Muscle layer of duodenum (tissue), 2 donors: Measurements from ENCODE around the gene PRMT9.

ENCODE experiments used
- H3K27ac ChIP-seq: one replicate; pipeline ENCODE4 v1.7.0; 2013; ENCODE audit warnings: mild to moderate bottlenecking, low read length
- H3K27me3 ChIP-seq: one replicate; pipeline ENCODE4 v1.7.0; 2013; ENCODE audit warnings: low read depth, mild to moderate bottlenecking, control low read depth, low read length
- H3K36me3 ChIP-seq, 2 donors: one replicate each; pipeline ENCODE4 v1.7.0; 2013; ENCODE audit warnings: low read length in 2 of 2, control low read depth in 1 of 2, mild to moderate bottlenecking in 1 of 2; ENCODE audit not compliant: insufficient read depth in 2 of 2, control insufficient read depth in 1 of 2
- H3K4me1 ChIP-seq, 2 donors: one replicate each; pipeline ENCODE4 v1.7.0; 2013; ENCODE audit warnings: low read length in 2 of 2, mild to moderate bottlenecking in 2 of 2, control low read depth in 1 of 2, moderate library complexity in 1 of 2; ENCODE audit not compliant: insufficient read depth in 2 of 2, control insufficient read depth in 1 of 2
- H3K4me3 ChIP-seq, 2 donors: one replicate each; pipeline ENCODE4 v1.7.0; 2013; ENCODE audit warnings: low read length in 2 of 2, low read depth in 1 of 2, mild to moderate bottlenecking in 1 of 2
- H3K9me3 ChIP-seq, 2 donors: one replicate each; pipeline ENCODE4 v1.7.0; 2013; ENCODE audit warnings: low read length in 2 of 2, control low read depth in 1 of 2, mild to moderate bottlenecking in 1 of 2; ENCODE audit not compliant: control insufficient read depth in 1 of 2
- donor health status: healthy.

The PRMT9 gene

GRCh38 chr4:147617173-147617840 is 66.7 kb downstream of the PRMT9 start, which contains the start of gene TMEM184C:
TSS of gene TMEM184C (plus strand) at chr4:147617397. CDS start at chr4:147617957, 560 bp downstream.
- no peaks in the 10 kb centered on the region for H3K9me3 ChIP-seq
- peak within 1 kb of the TSS; percentile 89 to 95 for H3K4me3 ChIP-seq
- peaks cover 19 to 42% of the 10 kb centered on the region in 2 donors for H3K4me1 ChIP-seq
- no peaks in the 10 kb centered on the region for H3K36me3 ChIP-seq
- peak within 1 kb of the TSS; percentile 81 for H3K27ac ChIP-seq
- no peaks in the 10 kb centered on the region for H3K27me3 ChIP-seq

- peak overlapping the region; percentile 89 to 95 for H3K4me3 ChIP-seq
- no peak overlapping the region for H3K27ac ChIP-seq
- H3K9me3 ChIP-seq, result no peaks in the 10 kb centered on the region
- peaks cover 19 to 42% of the 10 kb centered on the region in 2 donors for H3K4me1 ChIP-seq
- no peaks in the 10 kb centered on the region for H3K27me3 ChIP-seq
- H3K36me3 ChIP-seq, result no peaks in the 10 kb centered on the region
Measured at GRCh38 chr4:147616849-147617172, 67.2 kb downstream of the PRMT9 start.

GRCh38 chr4:147610686-147611085 is 73.3 kb downstream of the PRMT9 start:
- Histone ChIP-seq H3K4me1 (no peaks in the 10 kb centered on the region), H3K27me3 (no peaks in the 10 kb centered on the region), H3K4me3 (no peak overlapping the region), H3K27ac (no peak overlapping the region), H3K9me3 (no peaks in the 10 kb centered on the region), H3K36me3 (no peaks in the 10 kb centered on the region)

DNA sequence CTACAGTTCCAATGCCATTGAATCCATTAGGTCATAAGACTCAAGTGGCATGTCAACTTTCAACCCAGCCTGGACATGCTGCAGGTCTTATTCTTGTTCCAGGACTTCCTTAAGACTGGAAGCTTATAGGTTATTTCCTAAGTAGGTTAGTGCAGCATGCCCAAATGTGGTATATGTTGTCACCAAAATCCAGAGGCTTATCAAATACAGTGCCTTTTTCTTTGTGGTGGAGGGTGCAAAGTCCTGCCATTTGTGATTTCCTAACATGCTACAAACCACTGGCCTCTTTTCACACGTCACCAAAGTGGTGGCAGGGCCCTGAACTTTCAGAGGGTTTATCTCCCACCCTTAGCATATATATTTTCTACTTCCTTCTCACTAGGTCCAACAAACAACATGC is 76.5 kb downstream of the PRMT9 start:
- no peaks in the 10 kb centered on the region for H3K9me3 ChIP-seq
- H3K4me3 ChIP-seq, result no peak overlapping the region
- no peak overlapping the region for H3K27ac ChIP-seq
- no peaks in the 10 kb centered on the region for H3K4me1 ChIP-seq
- no peaks in the 10 kb centered on the region for H3K27me3 ChIP-seq
- H3K36me3 ChIP-seq, result no peaks in the 10 kb centered on the region

DNA sequence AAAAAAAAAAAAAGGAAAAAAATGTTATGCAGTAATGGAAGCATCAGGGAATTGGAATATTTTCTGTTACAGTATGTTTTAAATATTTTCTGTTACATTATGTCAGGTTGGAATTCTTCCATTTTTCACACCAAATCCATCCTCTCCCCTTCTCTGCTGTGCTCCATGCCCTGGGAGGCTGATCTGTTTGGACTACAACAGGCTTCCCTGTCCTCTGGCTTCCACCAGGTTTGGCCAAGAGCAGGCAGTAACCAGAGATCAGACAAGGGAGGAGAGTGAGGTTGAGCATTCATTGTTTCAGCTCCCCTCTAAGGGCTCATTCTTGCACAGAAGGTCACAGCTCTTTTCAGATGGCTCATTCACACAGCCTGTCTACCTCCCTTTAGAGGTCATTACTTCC is 78.5 kb downstream of the PRMT9 start:
- no peaks in the 10 kb centered on the region for H3K36me3 ChIP-seq
- H3K27ac ChIP-seq, result no peak overlapping the region
- H3K27me3 ChIP-seq, result no peaks in the 10 kb centered on the region
- no peaks in the 10 kb centered on the region for H3K9me3 ChIP-seq
- H3K4me3 ChIP-seq, result no peak overlapping the region
- no peaks in the 10 kb centered on the region for H3K4me1 ChIP-seq

DNA sequence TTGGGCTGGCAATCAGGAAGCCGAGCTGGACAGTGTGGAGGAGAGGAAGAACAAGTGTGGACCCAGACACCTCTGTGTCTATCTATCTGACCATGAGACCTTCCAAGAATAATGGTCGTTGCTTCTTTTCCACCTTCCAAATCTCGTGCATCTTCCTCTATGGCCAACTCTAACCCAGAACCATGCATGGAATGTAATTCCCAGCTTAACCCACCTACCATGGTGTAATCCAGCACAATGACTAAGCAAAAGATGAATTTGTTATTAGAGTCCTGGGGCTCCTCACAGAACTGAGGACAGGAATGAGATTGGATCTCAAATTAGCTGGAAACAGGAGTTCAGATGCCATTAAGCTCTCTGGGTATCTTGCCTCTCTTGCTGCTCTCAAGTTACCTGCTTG is 84.2 kb downstream of the PRMT9 start:
- Histone ChIP-seq H3K36me3 (no peaks in the 10 kb centered on the region), H3K27me3 (no peaks in the 10 kb centered on the region), H3K27ac (no peak overlapping the region), H3K4me3 (no peak overlapping the region), H3K9me3 (no peaks in the 10 kb centered on the region), H3K4me1 (no peaks in the 10 kb centered on the region)

- Histone ChIP-seq H3K27ac (no peak overlapping the region), H3K4me3 (no peak overlapping the region), H3K36me3 (no peaks in the 10 kb centered on the region), H3K27me3 (no peaks in the 10 kb centered on the region), H3K9me3 (no peaks in the 10 kb centered on the region), H3K4me1 (no peaks in the 10 kb centered on the region)
Measured at GRCh38 chr4:147599206-147599605, 84.8 kb downstream of the PRMT9 start.

DNA sequence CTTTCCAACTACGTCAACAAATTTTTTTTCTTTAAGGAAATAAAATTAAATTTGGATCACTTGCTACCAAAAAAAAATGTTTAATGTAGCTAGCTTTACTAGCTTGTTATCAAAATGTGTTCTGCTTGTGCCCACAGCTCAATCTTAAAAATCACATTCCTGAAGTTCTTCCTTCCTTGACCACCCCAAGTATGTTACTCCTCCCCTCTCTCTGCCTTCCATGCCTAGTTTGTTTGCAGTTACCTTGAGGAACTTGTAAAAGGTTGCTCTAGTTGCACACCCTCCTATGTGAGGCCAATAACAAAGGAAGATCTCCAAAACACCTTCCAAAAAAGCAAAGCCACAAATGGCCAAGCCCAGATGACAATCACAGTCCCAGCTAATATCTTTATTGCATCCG is 86.4 kb downstream of the PRMT9 start:
- Histone ChIP-seq H3K27ac (peak overlapping the region; percentile 8), H3K36me3 (no peaks in the 10 kb centered on the region), H3K9me3 (no peaks in the 10 kb centered on the region), H3K4me3 (no peak overlapping the region), H3K4me1 (no peaks in the 10 kb centered on the region), H3K27me3 (no peaks in the 10 kb centered on the region)

GRCh38 chr4:147596981-147597380 is 87.0 kb downstream of the PRMT9 start:
- Histone ChIP-seq H3K4me1 (no peaks in the 10 kb centered on the region), H3K36me3 (no peaks in the 10 kb centered on the region), H3K4me3 (no peak overlapping the region), H3K9me3 (no peaks in the 10 kb centered on the region), H3K27ac (peak overlapping the region; percentile 20), H3K27me3 (no peaks in the 10 kb centered on the region)

GRCh38 chr4:147596377-147596776 is 87.6 kb downstream of the PRMT9 start:
- H3K4me3 ChIP-seq, result no peak overlapping the region
- peak overlapping the region; percentile 20 for H3K27ac ChIP-seq
- H3K4me1 ChIP-seq, result no peaks in the 10 kb centered on the region
- H3K36me3 ChIP-seq, result no peaks in the 10 kb centered on the region
- H3K27me3 ChIP-seq, result no peaks in the 10 kb centered on the region
- H3K9me3 ChIP-seq, result no peaks in the 10 kb centered on the region

DNA sequence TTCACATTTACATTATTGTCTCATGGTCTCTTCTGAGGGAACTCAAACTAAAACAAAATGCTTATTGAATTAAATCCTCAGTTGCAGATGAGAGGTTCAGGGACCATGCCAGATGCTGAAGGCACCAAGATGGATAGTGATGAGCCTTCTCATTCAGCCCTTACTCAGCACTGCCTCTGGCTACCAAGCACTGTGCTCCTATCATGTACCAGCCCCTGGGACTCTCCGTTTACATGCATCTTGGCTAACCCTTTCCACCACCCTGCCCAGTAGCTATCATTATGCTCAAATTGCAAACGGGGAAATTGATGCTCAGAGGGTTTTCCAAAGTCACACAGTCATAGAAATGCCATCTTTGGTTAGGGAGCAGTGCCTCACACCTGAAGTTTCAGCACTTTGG is 89.4 kb downstream of the PRMT9 start:
- Histone ChIP-seq H3K4me1 (peaks cover 0 to 4% of the 10 kb centered on the region in 2 donors), H3K4me3 (no peak overlapping the region), H3K27me3 (no peaks in the 10 kb centered on the region), H3K36me3 (no peaks in the 10 kb centered on the region), H3K27ac (no peak overlapping the region), H3K9me3 (no peaks in the 10 kb centered on the region)

- no peaks in the 10 kb centered on the region for H3K27me3 ChIP-seq
- H3K9me3 ChIP-seq, result no peaks in the 10 kb centered on the region
- H3K4me1 ChIP-seq, result peaks cover 0 to 4% of the 10 kb centered on the region in 2 donors
- H3K36me3 ChIP-seq, result no peaks in the 10 kb centered on the region
- no peak overlapping the region for H3K4me3 ChIP-seq
- H3K27ac ChIP-seq, result no peak overlapping the region
Measured at GRCh38 chr4:147594107-147594506, 89.9 kb downstream of the PRMT9 start.
